Measurements from ENCODE around the gene EHHADH.
A peak's percentile ranks its signal among the peaks of the same experiment; 100 is the strongest.

EHHADH gene

DNA sequence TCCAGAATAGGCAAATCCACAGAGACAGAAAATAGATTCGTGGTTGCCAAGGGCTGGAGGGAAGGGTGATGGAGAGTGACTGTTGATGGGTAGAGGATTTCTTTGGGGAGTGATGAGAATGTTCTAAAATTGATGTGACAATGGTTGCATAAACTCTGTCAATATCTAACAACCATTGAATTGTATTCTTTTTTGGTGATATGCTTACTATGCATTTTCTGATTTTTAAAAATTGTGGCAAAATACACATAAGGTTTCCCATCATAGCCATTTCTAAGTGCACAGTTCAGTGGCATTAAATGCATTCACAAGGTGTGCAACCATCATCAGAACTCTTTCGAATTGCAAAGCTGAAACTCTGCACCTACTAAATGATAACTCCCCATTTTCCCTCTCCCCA lies 56.8 kb downstream of the EHHADH start:
- DNase-seq (ENCODE audit: low read depth) = no peak

DNA sequence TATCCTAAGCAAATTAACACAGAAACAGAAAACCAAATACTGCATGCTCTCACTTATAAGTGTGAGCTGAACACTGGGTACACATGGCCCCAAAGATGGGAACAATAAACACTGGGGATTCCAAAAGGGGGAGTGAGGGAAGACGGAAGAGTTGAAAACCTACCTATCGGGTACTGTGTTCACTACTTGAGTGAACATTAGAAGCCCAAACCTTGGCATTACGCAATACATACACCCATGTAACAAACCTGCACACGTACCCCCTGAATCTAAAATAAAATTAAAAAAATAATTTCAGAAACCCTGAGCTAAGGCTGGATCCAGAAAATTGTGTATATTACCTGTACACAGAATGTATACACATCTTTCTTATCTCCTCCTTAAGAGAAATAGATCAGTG lies 58.2 kb downstream of the EHHADH start:
- no peak for DNase-seq (ENCODE audit: low read depth)

DNA sequence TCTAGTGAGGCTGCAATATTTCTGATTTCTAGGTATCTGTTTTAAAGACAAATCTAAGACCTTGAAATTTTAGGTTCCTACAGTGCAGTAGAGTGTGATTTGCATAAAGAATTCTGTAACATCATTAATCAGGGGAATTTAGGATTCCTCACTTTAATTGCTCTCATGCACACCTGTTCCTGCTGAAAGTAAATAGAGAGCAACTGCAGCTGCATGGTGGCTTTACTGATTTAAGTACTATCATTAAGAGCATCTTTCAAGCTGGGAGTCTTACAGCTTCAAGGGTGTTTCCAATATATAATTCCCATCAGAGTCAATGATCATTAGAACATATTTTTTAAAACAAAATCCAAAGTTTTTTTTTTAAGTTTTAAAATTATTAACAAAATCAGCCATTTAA lies 65.0 kb downstream of the EHHADH start:
- no peak for DNase-seq (ENCODE audit: low read depth)

DNA sequence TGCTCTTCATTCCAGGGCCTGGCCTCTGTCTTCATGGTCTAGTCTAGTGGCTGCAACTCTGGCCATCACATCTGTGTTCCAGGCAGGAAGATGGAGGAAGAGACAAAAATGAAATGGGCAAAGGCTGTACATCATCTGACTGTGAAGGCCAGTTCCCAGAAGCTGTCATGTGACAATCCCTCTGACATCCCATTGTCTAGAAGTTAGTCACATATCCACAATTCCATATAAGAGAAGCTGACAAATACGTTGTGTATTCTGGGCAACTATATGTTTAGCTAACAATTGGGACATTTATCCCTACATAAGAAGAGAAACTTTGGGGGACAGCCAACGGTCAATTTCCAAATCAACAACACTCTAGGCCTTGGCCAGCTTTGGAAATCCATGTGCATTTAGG lies 66.5 kb downstream of the EHHADH start:
- DNase-seq (ENCODE audit: low read depth) = no peak

DNA sequence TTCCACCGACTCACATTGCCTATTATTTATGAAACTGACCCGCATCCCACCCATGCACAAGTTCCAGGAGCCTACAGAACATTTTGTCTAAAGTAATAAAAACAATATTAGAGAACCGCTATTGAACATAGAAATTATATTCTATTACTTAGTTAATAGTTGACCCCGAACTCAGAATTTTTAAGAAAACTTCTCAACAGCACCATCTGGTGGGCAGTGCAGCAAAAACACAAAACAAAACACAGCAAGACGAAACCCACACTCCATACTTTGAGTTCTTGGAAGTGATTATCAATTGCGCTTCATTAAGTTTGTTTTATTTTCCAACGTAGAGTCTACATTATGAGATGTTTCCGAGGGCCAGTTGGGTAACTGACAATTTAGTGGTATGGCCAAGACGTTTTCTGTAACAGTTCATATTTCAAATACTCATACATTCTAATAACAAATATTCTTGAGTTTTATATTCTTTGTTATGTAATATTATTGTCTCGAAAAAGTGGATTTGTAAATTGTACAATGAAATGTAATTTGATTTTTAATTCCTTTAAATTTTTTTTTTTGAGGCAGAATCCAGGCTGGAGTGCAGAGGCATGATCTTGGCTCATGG lies 77.0 kb downstream of the EHHADH start:
- no peak for DNase-seq (ENCODE audit: low read depth)

DNA sequence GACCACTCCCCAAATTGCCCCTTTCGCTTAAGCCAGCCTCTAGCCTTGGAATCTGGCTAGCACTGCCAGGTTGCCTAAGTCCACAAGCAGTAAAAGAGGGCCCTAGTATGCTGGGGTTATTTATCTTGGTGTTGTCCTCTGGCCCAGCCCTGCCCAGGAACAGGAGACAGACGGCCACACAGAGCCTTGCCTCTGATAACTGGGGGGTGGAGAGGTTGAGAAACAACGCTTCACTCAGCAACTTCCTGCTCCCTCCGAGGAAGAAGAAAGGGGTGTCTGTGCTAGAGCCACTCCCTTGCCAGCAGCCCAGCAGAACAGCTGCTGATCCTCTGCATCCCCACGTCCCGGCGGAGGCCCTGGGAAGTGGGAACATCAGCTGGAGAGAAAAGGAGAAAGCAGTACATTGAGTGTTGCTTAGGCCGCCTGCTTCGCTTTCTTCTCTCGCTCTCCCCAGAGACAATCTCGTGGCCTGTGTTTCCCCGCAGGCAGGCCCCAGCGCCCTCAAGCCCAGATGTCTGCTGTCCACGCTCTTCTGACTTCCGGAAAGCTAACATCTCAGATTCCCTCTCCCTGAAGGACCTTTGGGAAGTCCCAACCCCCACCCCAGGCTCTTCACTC lies 78.4 kb downstream of the EHHADH start:
- DNase-seq (ENCODE audit: low read depth) = no peak

DNA sequence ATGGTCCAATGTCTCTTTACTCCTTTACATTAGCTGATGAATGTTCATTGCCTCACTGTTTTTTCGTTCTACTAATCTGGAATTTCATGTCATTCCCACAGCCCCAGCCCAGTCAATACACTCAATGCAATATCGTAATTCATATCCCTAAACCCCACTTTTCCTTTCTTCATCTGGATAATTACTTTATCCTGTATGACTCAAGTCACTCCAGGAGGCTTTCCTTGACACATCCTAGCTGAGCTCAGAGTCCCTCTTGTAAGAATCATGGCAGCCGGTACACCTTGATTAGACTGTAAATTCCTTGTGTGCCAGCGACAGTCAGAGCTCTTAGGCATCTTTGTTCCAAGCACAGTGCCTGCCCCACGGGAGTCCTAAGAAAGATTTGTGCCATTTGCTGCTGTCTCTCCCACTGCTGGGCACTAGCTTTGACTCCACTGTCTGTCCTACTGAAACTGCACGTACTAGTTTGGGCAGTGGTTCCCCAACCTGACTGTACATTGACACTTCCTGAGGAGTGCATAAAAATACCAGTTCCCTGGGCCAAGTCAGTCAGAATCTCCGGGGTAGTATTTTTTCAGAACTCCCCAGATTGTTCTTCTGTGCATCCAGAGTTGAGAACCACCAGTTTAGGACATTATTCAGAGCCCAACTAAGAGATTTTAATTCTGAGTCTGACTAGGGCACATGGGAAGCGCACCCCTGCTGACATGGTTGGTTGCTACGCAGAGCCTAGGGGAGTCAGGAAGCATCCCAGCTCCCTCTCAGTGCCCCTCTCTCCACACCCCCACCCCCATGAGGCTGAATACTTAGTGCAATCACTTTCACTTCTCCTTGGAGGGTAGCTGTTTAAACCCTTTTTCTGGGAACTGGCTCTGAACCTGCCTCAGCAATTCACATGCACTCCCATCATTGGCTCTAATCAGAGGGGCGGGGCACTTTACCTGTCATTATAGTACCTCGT lies 81.5 kb downstream of the EHHADH start:
- DNase-seq (ENCODE audit: low read depth) = no peak

DNA sequence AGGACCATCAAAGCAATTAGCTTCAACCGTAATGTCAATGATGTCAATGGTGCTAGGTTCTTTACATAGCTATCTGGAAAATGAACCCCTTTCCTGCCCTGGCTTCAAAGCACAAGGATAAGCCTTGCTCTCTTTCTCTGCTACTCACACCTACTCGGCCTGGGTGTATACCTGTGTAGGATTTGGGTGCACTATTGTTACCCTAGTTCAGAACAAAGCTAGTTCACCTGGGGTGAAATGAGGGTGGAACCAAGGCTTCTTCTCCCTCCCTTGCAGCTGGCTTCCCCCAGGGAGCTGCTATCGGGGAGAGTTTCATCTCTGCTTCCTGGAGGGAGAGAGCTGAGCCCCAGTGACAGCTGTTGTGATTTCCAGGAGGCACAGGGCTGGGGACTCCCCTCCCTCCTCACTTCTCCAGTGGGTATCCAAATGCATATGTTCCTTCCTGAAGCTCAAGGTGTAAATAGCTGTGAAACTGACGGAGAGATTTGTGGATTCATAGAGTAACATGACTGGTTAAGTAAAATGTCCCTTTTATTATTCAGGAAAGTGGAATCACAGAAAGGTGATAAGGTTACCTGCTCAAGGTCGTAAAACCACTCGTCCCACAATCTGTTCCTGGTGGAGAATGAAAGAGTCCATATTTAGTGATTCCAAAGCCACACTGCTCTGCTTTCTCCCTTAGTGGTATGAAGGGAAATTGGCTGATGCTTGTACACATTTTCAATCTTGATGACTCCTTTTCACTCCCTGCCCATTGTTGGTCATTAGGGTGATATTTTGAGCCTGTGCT lies 89.2 kb downstream of the EHHADH start:
- DNase-seq (ENCODE audit: low read depth) = no peak

DNA sequence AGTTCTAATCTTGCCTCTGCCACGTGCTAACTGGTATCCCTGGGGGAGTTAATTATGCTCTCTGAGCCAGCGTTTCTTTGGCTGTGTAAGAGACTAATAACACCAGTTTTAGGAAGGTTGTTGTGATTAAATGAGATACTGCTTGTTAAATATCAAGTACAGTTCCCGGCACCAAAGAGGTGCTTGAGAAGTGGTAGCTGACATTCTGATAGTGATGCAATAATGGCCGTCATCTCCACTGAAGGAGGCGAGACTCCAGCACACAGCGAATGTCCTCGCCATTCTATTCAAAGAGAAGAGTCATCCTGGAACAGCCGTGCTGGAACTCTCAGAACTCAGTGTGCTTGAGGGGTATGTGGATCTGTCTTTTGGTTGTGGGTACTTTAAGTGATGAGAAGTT lies 91.2 kb downstream of the EHHADH start:
- DNase-seq (ENCODE audit: low read depth) = no peak

DNA sequence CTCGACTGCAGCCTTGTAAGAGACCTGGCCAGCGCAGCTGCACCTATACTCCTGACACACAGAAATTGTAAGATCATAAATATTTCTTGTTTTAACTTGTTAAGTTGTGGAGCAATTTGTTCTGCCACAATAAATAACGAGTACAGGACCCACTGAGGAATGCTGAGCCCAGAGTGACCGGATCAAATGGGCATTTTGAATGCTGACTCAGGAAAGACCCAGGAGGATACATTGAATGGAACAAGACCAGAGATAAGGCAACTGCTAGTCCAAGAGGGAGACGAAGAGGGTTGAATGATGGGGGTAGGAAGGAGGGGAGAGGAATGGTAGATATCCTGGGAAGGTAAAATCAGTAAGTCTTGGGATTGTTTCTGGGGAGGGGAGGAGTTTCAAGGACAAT lies 92.1 kb downstream of the EHHADH start:
- DNase-seq (ENCODE audit: low read depth) = no peak

DNA sequence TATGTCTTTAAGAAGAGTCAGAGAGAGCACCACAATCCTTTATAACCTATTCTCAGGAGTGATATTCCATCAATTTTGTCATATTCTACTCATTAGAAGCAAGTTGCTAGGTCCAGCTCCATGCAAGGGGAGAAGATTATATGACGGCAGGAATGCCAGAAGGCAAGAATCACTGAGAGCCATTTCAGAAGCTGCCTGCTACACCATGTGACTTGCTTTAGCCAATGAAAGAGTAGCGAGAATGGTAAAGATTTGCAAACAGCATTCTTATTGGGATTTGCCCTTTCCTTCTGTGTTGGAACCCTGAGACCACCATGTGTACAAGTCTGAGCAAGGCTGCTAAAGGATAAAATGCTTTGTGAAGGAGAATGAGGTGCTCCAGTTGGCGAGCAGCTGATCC lies 96.5 kb downstream of the EHHADH start:
- DNase-seq (ENCODE audit: low read depth) = no peak

DNA sequence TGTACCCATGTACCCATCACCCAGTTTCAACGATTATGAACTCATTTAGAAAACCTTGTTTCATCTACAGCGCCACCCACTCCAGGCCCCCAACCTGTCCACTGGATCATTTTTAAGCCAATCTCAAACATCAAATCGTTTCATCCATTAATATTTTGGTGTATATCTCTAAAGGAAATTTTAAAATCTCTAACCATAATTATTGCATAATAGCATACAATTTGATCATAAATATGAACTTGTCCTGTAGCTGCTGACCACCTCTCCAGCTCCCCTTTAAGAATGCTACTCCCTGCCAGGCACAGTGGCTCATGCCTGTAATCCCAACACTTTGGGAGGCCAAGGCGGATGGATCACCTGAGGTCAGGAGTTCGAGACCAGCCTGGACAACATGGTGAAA lies 98.2 kb downstream of the EHHADH start:
- DNase-seq (ENCODE audit: low read depth) = no peak

DNA sequence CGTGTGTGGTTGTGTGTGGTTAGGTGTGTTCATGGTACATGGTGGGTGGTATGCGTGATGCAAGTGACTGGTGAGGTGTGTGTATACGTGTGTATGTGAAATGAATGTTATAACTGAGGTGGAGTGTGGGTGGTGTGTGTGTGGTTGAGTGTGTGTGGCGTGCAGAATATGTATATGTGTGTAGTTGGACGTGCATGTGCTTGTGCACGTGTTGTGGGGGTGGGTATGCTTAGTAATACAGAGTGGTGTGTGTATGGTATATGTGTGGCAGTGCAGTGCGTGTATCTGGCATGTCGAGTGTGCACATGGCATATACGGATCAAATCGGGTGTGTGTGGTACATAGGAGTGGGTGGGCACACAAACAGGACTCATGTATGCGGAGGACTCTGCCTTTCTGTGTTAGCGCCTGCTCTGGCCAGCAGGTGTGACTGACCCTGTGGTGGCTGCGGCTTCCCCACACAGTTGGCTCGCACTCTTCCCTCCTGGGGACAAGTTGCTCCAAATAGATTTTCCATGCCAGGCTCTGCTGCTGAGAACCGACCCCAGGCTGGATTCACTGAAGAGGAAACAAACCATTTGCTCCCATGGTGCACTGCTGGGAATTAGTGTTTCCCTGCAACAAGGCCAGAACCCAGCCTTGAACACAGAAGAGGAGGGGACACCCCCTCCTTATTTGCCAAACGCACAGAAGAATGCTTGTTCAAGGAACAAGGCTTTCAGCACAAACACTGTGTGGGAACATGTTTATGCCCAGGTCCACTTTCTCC lies 99.8 kb downstream of the EHHADH start:
- no peak for DNase-seq (ENCODE audit: low read depth)

DNA sequence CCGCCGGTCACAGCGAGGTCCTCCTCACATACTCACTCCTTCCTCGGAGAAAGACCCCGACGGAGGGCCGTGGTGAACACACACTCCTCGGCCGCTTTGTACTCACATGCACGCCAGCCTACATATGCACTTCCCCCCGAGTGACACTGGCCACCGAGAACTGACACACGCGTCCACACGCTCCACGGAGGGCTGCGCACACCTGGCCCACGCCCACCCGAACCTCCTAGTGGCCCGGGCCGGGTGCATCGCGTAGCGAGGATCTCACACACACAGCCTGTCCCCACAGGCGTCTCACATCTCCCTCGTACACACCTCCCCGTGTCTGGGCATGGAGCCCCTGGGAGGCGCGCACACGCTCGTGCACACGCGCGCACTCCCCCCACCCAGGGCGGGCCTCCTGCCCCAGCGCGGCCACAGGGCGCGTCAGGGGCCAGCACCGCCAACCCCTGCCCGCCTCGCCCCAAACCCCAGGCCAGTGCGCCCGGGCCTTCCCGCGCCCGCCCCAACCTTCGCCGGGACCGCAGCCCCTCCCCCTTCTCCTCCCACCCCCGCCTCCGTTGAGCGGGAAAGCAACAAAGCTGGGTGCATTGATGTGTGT lies 100.6 kb downstream of the EHHADH start:
- no peak for DNase-seq (ENCODE audit: low read depth)

DNA sequence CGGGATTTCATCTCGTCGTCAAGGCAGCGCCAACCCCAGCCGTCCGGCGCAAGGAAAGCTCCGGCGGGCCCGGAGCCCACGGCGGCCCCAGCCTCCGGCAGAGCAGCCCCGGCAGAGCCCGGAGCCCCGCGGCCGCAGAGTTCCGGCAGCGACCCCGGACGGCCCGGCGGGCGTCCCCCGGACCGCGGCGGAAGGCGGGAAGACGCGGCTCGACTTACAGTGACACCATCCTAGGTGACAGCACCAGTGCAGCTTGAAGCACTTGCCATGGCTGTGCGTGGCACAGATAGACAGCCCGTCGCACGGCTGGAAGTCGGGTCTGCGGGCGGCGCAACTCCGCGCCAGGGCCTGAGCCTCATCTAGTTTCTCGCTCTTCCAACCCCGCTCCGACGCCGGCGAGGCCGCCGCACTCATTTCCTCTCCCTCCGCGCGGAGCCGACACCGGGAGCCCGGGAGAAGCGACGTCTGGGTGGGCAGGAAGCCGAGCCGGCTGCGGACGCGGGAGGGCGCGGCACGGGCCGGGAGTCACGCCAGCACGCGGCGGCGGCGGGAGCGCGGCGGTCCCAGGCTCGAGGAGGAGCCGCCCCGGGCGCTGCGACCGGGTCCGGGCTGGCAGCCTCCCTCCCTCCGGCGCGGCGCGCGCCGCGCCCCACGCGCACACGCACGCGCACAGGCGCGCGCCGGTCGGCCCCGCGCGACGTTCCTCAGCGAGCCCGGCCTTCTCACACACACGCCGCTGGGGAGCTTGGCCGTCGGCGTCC lies 101.3 kb downstream of the EHHADH start, which contains the start of gene C3orf70:
Gene C3orf70 (minus strand): TSS at position 651 of the 761 bp plus-strand sequence. CDS start 237 bp downstream, at position 414.
- peak; percentile 14 for DNase-seq (ENCODE audit: low read depth)

DNA sequence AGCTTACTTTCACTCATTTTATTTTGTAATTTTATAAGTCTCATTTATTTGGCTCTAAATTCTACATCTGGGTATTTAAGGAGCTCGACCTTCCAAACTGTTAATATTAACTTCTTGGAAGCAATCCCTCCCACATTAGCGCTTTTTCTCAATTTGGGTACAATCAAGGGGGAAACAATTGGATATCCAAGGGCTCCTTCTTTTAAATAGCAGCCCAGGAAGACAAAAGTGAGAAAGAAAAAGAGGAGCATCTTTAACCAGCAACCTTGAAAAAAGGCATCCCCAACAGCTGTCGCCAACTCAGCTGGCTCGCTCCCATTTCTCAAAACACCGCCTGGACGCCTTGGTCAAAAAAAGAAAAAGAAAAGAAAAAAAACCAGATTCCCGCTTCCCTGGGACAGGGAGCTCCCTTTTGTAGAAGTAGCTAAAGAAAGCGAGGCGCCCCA lies 101.9 kb downstream of the EHHADH start:
- no peak for DNase-seq (ENCODE audit: low read depth)

DNA sequence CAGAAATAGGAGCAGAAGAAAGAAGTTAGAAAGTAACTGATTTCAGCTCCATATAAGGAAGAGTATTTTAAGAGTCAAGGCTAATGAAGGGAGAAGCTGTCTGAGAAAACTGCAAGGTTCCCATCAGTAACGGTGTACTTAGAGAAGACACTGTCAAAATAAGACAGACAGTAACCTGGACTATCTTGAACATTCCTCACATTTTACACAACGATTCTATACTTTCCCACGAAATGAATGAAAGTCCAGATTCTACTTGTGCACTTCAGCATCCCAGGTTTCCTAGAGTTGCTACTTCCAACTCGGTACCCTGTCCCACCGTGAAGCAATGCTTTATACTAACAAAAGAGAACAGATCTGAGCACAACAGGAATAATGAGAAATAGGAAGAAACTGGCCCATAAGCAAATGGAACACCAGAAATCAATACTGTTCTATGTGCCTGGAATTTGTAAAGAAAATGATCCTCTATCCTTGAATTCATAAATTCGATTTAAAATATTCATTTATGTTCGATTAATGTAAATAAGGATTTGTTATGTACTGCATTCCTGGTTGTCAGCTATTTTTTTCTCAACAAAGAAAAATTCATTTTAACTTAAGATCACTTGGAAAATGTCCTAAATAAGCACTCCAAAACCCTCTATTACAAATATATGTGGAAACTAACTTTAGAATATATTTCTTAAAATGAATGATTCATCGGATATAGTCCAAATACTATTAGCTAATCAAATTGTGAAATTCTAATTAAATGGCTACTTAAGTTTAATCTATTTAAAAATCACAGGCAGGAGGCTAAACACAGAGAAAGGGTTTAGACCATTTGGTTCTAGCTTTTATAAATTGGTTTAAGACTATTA lies 102.5 kb downstream of the EHHADH start:
- DNase-seq (ENCODE audit: low read depth) = no peak

DNA sequence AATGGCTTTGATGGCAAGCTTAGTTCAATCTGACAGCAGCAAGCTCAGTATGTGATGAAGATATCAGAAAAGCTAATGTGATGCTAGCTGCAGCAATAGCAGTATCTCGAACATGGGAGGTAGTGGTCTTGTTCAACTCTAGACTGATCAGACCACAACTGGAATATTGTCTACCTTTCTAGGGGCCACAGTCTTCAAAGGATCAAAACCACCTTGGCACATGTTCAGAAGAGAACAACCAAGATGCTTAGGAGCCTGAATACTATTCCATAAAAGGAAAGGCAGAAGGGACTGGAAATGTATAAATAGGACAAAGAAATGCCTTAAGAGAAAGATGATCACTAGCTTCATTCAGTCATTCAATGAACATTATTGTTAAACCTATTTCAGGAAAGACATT lies 103.3 kb downstream of the EHHADH start:
- DNase-seq (ENCODE audit: low read depth) = no peak

DNA sequence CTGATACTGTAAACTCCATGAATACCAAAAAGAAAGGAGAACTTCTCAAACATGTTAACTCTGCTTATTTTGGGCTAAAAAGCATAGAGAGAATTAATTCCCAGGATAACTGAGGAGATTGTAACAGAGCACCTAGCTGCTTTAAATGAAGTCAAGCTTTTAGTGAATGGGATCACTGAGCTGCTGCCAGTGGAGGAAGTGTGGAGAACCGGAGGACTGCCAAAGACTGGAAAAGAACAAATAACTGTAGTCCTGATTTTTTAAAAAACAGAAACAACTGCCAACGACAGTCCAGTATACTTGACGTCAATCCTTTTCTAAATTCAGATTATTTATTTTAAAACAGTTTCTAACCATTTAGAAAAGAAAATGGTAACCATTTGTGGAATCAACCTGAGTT lies 104.3 kb downstream of the EHHADH start:
- no peak for DNase-seq (ENCODE audit: low read depth)

All from activated T-cell treated with anti-CD3 and anti-CD28 coated beads for 48 hours (primary cell).